OCI-LY3 (cell line): ENCODE measurements around the gene TAOK2.

ENCODE experiments used
- CTCF ChIP-seq: fragments of 200-600, 300-600 bp; sonication (generic); IDR thresholded peaks from 2 replicates; pipeline ENCODE4 v1.5.1; 2014; ENCODE audit warnings: antibody characterized with exemption, low read length, low read depth
- EZH2phosphoT487 ChIP-seq: fragments of 200-600 bp; shearing (Covaris generic); IDR thresholded peaks from 2 replicates; pipeline ENCODE4 v1.6.1; 2018; ENCODE audit warnings: antibody characterized with exemption, mixed run types, low read depth

- TF ChIP-seq CTCF (no peak), EZH2phosphoT487 (no peak)
These were observed 19.7 kb downstream of the TAOK2 start for GRCh38 chr16:29993191-29993902.
